Esophagus squamous epithelium (tissue), 5 donors: ENCODE results near the gene FTCDNL1. TPM values are rescaled to one million over a fixed set of nuclear protein-coding genes. Genes with fewer than 3 reads are reported as not detected.

ENCODE experiments used
- DNase-seq: peaks from one replicate; lab custom pipeline; 2025; lab: John Stamatoyannopoulos, UW
- H3K27ac ChIP-seq, 4 donors: fragments of 200-600 bp; sonication (generic); one replicate each; pipeline ENCODE4 v1.5.1; 2016 to 2019; ENCODE audit warnings: mild to moderate bottlenecking in 1 of 4
- H3K27me3 ChIP-seq, 4 donors: fragments of 200-600 bp; sonication (generic); 1 replicate in 3 of 4; 2 replicates in 1 of 4; pipeline versions ENCODE4 v1.5.1 to v1.6.0; 2017 to 2021; ENCODE audit warnings: antibody characterized with exemption in 1 of 4
- H3K36me3 ChIP-seq, 3 donors: fragments of 200-600 bp; sonication (generic); one replicate each; pipeline ENCODE4 v1.5.1; 2016 to 2019
- H3K4me1 ChIP-seq, 3 donors: fragments of 200-600 bp; sonication (generic); one replicate each; pipeline ENCODE4 v1.5.1; 2017 to 2019
- H3K4me3 ChIP-seq, 4 donors: fragments of 200-600 bp; sonication (generic); 1 replicate in 3 of 4; 2 replicates in 1 of 4; pipeline ENCODE4 v1.5.1; 2016 to 2019; ENCODE audit warnings: mild to moderate bottlenecking in 2 of 4, moderate library complexity in 1 of 4
- H3K9me3 ChIP-seq, 3 donors: fragments of 200-600 bp; sonication (generic); one replicate each; pipeline ENCODE4 v1.5.1; 2016 to 2019
- CTCF ChIP-seq, 6 experiments: fragments of 450-650 bp in 4 of 6; fragments of 200-600 bp in 2 of 6; sonication (generic) in 2 of 6; IDR thresholded peaks; one replicate each; pipeline ENCODE4 v1.5.1; 2016 to 2019; ENCODE audit warnings: antibody characterized with exemption in 6 of 6, mild to moderate bottlenecking in 4 of 6, moderate library complexity in 4 of 6
- POLR2A ChIP-seq, 4 donors: fragments of 450-650 bp; IDR thresholded peaks; one replicate each; pipeline ENCODE4 v1.6.1; 2017; ENCODE audit warnings: antibody characterized with exemption in 4 of 4, mild to moderate bottlenecking in 4 of 4, moderate library complexity in 3 of 4
- WGBS, 2 donors: methylation state at CpG; one replicate each; pipeline ENCODE4 v1.1.5; 2018; 5-methylcytosine and 5-hydroxymethylcytosine counted together
- intact Hi-C: fragments of 100-400 bp; cut with DNase I; formaldehyde crosslinking; loops from one replicate; pipeline ENCODE4 v1.15.0; 2022
- total RNA-seq, 4 donors: library from RNA; depleted of rRNA; stranded (reverse); fragments of >200 nt; gene quantifications; one replicate each; pipeline ENCODE4 v1.1.0, GENCODE V29; 2016
- donor health status: DM: yes; HTN: yes; CAD: no.

The FTCDNL1 gene
- total RNA-seq, 4 donors from 2014 or later = 1.3 to 5.0 (median 2.6) TPM

DNA sequence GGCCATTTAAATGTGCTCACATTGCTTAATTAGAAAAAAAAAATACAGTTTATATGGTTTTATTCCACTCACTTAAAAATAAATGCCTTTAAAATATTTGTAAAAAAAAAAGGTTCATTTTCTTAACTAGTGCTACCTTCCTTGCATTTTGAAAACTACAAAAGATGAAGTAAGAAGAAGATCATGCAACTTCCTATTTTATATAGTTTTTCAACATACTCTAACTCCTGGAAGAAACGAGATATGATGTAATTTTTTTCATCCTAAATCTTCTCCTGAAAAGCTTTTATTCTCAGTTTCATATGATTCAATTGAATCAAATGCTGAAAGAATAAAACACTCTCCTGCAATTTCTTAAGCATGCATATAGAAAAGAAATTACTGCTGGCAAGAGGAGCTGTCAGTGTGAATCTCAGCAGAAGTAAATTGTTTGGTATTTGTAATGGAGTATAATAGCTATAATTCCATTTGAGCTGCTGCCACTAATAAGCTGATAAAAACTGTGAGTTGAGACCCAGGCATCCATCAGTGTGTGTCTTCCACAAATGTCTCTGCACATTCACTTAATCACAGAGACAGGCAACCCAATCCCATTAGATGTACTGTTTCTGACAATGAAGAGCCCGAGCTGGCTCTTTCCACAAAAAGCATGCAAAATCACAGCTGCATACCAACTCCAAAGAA lies 3.7 kb downstream of the FTCDNL1 start:
- H3K27ac ChIP-seq = no peak overlapping the region
- intact Hi-C loops = no loop called here
- peaks cover 0 to 18% (median 0%) of the 10 kb centered on the region in 3 donors for H3K4me1 ChIP-seq
- peaks cover 0 to 4% (median 0%) of the 10 kb centered on the region in 4 donors for H3K27me3 ChIP-seq
- DNase-seq = no peak
- no peak overlapping the region for H3K4me3 ChIP-seq
- no peaks in the 10 kb centered on the region for H3K9me3 ChIP-seq
- no peak for TF ChIP-seq CTCF (IDR thresholded peaks at IDR 0.05)
- TF ChIP-seq POLR2A (IDR thresholded peaks at IDR 0.05) = no peak
- 29 to 45% methylated on average over 2 of the region's 2 CpGs for WGBS, 2 donors
- H3K36me3 ChIP-seq = no peaks in the 10 kb centered on the region

DNA sequence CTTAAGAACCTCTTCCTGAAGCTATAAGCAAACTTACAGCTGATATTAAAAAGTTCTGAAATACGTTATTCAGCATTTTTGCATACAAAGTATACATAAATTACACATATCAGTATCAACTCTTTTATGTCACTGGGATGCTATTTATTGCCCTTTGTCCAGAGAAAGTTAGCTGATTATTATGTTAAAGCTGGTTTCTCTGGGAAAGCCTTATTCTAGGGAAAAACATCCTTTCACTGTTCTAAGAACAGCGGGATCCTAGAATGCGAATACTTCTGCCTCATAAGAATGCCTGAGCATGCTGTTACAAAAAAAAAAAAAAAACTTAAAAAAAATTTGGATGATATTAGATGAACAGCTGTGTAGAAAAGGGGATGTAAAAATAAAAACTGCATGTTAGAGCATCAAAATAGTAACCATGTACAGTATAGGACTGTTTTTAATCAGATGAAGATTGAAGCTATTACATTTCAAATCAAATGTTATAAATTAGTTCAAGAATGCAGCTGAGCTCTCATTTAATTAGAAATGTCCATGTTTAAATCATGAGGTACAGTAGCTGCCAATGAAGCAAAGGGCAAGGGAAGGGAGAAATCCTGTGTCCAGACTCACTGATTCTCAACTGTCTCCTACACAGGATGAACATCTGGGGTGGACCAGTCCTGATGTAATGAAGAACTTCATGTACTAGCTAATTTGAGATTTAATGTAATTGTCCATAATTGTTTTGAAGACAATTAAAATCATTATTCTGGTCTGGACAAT lies 8.2 kb downstream of the FTCDNL1 start:
- Histone ChIP-seq H3K27ac (no peak overlapping the region), H3K4me3 (no peak overlapping the region), H3K36me3 (no peaks in the 10 kb centered on the region), H3K4me1 (no peaks in the 10 kb centered on the region), H3K9me3 (no peaks in the 10 kb centered on the region), H3K27me3 (no peaks in the 10 kb centered on the region)
- no peak for DNase-seq
- intact Hi-C loops = no loop called here
- no peak for TF ChIP-seq POLR2A (IDR thresholded peaks at IDR 0.05)
- TF ChIP-seq CTCF (IDR thresholded peaks at IDR 0.05) = no peak
- WGBS, 2 donors = 81 to 89% methylated on average over 3 of the region's 3 CpGs

- Histone ChIP-seq H3K27ac (no peak overlapping the region), H3K4me3 (no peak overlapping the region), H3K4me1 (no peaks in the 10 kb centered on the region), H3K36me3 (no peaks in the 10 kb centered on the region), H3K9me3 (no peaks in the 10 kb centered on the region), H3K27me3 (no peaks in the 10 kb centered on the region)
- DNase-seq = no peak
- TF ChIP-seq POLR2A (IDR thresholded peaks at IDR 0.05) (no peak), CTCF (IDR thresholded peaks at IDR 0.05) (no peak)
- WGBS, 2 donors = 37 to 52% methylated on average over 1 of the region's 1 CpG
- intact Hi-C loops = no loop called here
These were observed 9.6 kb downstream of the FTCDNL1 start for GRCh38 chr2:199841409-199841808.

DNA sequence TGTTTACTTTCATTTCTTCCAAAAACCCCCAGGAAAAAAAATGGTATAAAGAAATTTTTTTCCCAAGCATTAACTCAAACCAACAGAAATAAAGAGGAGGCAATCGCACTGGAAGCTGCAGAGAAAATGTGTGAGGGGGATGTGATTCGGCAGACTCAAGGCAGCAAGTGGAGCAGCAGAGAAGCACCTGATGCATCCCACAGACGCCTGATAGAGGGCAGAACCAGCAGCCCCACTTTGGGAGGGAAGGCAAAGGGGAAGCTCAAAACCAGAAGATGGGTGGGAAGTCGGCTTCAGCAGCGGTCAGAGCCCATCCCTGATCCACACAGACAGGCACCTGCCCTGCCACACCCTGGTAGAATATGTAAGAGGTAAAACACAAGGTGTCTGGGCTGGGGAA lies 12.6 kb downstream of the FTCDNL1 start:
- H3K27me3 ChIP-seq = no peaks in the 10 kb centered on the region
- H3K36me3 ChIP-seq = no peaks in the 10 kb centered on the region
- H3K4me1 ChIP-seq = no peaks in the 10 kb centered on the region
- 79 to 83% methylated on average over 5 of the region's 5 CpGs for WGBS, 2 donors
- no peaks in the 10 kb centered on the region for H3K9me3 ChIP-seq
- no peak overlapping the region for H3K4me3 ChIP-seq
- no peak overlapping the region for H3K27ac ChIP-seq
- no peak for DNase-seq
- no peak for TF ChIP-seq POLR2A (IDR thresholded peaks at IDR 0.05)
- no peak for TF ChIP-seq CTCF (IDR thresholded peaks at IDR 0.05)
- intact Hi-C loops = no loop called here

GRCh38 chr2:199836943-199837342 lies 14.0 kb downstream of the FTCDNL1 start:
- H3K4me3 ChIP-seq = no peak overlapping the region

More at GRCh38 chr2:199836943-199837342, 14.0 kb downstream of the FTCDNL1 start:
- intact Hi-C loops = no loop called here
- TF ChIP-seq POLR2A (IDR thresholded peaks at IDR 0.05) (no peak), CTCF (IDR thresholded peaks at IDR 0.05) (no peak)
- DNase-seq = no peak
- Histone ChIP-seq H3K27me3 (no peaks in the 10 kb centered on the region), H3K27ac (no peak overlapping the region), H3K36me3 (no peaks in the 10 kb centered on the region), H3K4me1 (no peaks in the 10 kb centered on the region), H3K9me3 (no peaks in the 10 kb centered on the region)
- WGBS, 2 donors = 74 to 100% methylated on average over 1 of the region's 1 CpG
